Gastroesophageal sphincter (tissue), 4 donors: Measurements from ENCODE around the gene TMIE. TPM values are rescaled to one million over a fixed set of nuclear protein-coding genes. Genes with fewer than 3 reads are reported as not detected.
A peak's percentile ranks its signal among the peaks of the same experiment; 100 is the strongest.
"Not testable (repeated sequence)": the region's sequence is repeated elsewhere in the genome, so short reads cannot be mapped to it uniquely, and the experiment has no call there.

Source experiments
- ATAC-seq: fragments of 150-250 bp; one replicate; pipeline ENCODE4 v1.9.1; 2016; ENCODE audit warnings: mild to moderate bottlenecking, moderate library complexity
- H3K27ac ChIP-seq, 4 donors: fragments of 200-600 bp; sonication (generic) in 3 of 4; 1 replicate in 3 of 4; 2 replicates in 1 of 4; pipeline ENCODE4 v1.5.1; 2016 to 2019
- H3K27me3 ChIP-seq: fragments of 200-600 bp; sonication (generic); one replicate; pipeline ENCODE4 v1.5.1; 2019
- H3K36me3 ChIP-seq, 2 donors: fragments of 200-600 bp; sonication (generic); one replicate each; pipeline ENCODE4 v1.5.1; 2019; ENCODE audit warnings: control low read depth in 1 of 2
- H3K4me1 ChIP-seq, 3 donors: fragments of 200-600 bp; sonication (generic); 1 replicate in 2 of 3; 2 replicates in 1 of 3; pipeline ENCODE4 v1.5.1; 2016 to 2019; ENCODE audit warnings: control low read depth in 2 of 3
- H3K4me3 ChIP-seq, 2 donors: fragments of 200-600 bp; sonication (generic); one replicate each; pipeline ENCODE4 v1.5.1; 2019; ENCODE audit warnings: mild to moderate bottlenecking in 1 of 2, moderate library complexity in 1 of 2
- H3K9me3 ChIP-seq, 3 donors: fragments of 200-600 bp; sonication (generic); one replicate each; pipeline ENCODE4 v1.5.1; 2017 to 2019; ENCODE audit warnings: control low read depth in 2 of 3
- EP300 ChIP-seq: sonication (generic); formaldehyde crosslinking; IDR thresholded peaks from one replicate; pipeline ENCODE4 v1.6.1; 2017; ENCODE audit warnings: antibody characterized with exemption, mild to moderate bottlenecking
- POLR2A ChIP-seq, 2 donors: fragments of 450-650 bp; IDR thresholded peaks; one replicate each; pipeline ENCODE4 v1.6.1; 2017; ENCODE audit warnings: antibody characterized with exemption in 2 of 2, mild to moderate bottlenecking in 2 of 2, moderate library complexity in 1 of 2
- POLR2AphosphoS5 ChIP-seq: sonication (generic); formaldehyde crosslinking; IDR thresholded peaks from one replicate; pipeline ENCODE4 v1.6.1; 2017; ENCODE audit warnings: antibody characterized with exemption
- whole genome bisulfite sequencing, 2 donors: methylation state at CpG; one replicate each; pipeline ENCODE4 v1.1.5; 2018; ENCODE audit warnings: low coverage in 1 of 2; 5-methylcytosine and 5-hydroxymethylcytosine counted together
- total RNA-seq, 4 donors: library from RNA; depleted of rRNA; stranded (reverse); fragments of >200 nt; gene quantifications; one replicate each; pipeline ENCODE4 v1.1.0, GENCODE V29; 2016
- TF ChIP-seq, protein P1 (sequence below), 4 experiments: fragments of 200-600 bp in 2 of 4; fragments of 450-650 bp in 2 of 4; sonication (generic) in 1 of 4; IDR thresholded peaks; one replicate each; pipeline ENCODE4 v1.5.1; 2017 to 2019; ENCODE audit warnings: antibody characterized with exemption in 4 of 4, mild to moderate bottlenecking in 2 of 4, moderate library complexity in 2 of 4

Gene TMIE
- total RNA-seq, 4 donors from 2014 or later: 0.15 to 1.4 (median 0.69) TPM; not detected in 1

DNA sequence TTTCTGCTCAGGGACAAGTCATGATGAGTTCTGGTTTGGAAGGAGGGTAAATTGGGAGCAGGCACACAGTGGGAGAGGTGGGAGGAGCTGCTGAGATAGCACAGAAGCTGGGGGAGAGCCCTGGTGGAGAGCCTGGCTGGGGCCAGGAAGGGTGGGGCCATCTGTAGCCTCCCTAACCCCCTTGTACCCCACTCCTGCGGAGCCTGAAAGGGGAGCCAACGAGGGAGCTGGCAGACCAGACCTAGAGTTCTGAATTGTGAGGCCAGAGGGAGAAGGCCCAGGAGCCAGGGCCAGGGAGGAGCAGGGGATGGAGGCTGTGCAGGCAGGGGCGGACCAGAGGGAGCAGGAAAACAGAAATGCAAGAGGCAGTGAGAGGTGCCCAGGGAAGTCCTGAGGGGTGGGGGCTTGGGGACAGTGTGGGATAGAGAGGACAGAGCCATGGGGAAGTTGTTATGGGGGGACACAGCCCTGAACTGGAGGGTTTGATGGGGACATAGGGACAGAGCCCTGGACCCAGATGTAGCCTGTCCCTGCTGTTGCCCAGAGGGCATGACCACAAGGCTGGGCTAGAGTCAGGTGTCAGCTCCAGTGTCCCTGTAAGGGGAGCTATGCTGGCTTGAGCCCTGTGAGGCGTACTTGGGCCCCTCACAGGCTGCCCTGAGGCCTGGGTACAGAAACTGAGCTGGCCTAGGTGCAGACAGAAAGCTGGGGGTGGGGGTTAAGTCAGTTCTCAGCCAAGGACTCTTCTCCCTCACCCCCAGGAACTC is 1.2 kb downstream of the TMIE start:
- peaks cover 7% of the 10 kb centered on the region for H3K27me3 ChIP-seq
- WGBS, 2 donors: 71 to 88% methylated on average over 1 of the region's 4 CpGs
- TF ChIP-seq POLR2A (IDR thresholded peaks at IDR 0.05) (no peak), POLR2AphosphoS5 (no peak), EP300 (no peak)
- TF ChIP-seq, protein P1, sequence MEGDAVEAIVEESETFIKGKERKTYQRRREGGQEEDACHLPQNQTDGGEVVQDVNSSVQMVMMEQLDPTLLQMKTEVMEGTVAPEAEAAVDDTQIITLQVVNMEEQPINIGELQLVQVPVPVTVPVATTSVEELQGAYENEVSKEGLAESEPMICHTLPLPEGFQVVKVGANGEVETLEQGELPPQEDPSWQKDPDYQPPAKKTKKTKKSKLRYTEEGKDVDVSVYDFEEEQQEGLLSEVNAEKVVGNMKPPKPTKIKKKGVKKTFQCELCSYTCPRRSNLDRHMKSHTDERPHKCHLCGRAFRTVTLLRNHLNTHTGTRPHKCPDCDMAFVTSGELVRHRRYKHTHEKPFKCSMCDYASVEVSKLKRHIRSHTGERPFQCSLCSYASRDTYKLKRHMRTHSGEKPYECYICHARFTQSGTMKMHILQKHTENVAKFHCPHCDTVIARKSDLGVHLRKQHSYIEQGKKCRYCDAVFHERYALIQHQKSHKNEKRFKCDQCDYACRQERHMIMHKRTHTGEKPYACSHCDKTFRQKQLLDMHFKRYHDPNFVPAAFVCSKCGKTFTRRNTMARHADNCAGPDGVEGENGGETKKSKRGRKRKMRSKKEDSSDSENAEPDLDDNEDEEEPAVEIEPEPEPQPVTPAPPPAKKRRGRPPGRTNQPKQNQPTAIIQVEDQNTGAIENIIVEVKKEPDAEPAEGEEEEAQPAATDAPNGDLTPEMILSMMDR (IDR thresholded peaks at IDR 0.05): no peak
- peaks cover 2 to 41% (median 23%) of the 10 kb centered on the region in 3 donors for H3K4me1 ChIP-seq
- H3K27ac ChIP-seq: no peak overlapping the region
- H3K36me3 ChIP-seq: no peaks in the 10 kb centered on the region
- no peak for ATAC-seq
- no peaks in the 10 kb centered on the region for H3K9me3 ChIP-seq
- H3K4me3 ChIP-seq: no peak overlapping the region

DNA sequence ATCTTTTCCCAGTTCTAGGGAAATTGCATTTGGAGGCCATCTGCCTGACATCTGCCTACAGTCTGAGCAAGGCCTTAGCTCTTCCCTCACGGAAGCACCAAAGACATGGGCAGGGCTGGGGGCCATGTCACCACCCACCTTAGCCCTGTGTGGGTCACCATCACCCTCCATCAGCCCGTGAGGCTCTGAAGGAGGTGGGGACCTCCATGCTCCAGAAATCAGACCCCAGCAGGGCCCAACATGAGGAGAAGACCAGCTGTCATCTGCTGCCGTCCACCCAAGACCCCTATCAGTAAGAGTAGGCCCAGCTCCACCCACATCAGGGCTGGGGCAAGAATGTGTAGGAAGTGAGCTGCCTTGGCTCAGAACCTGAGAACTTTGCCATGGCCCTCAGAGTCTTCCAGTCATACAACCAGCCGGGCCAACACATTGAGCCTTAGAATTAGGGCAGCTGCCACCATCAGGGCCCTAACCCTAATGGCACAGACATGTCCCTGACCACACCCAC is 1.9 kb downstream of the TMIE start:
- ATAC-seq: no peak
- H3K4me3 ChIP-seq: no peak overlapping the region
- TF ChIP-seq POLR2A (IDR thresholded peaks at IDR 0.05) (no peak), POLR2AphosphoS5 (no peak), EP300 (no peak)
- TF ChIP-seq, protein P1 (IDR thresholded peaks at IDR 0.05): no peak
- H3K36me3 ChIP-seq: no peaks in the 10 kb centered on the region
- peaks cover 7% of the 10 kb centered on the region for H3K27me3 ChIP-seq
- H3K4me1 ChIP-seq: peaks cover 2 to 40% (median 23%) of the 10 kb centered on the region in 3 donors
- no peaks in the 10 kb centered on the region for H3K9me3 ChIP-seq
- WGBS, 2 donors: 100% methylated on average over 1 of the region's 4 CpGs
- H3K27ac ChIP-seq: no peak overlapping the region

DNA sequence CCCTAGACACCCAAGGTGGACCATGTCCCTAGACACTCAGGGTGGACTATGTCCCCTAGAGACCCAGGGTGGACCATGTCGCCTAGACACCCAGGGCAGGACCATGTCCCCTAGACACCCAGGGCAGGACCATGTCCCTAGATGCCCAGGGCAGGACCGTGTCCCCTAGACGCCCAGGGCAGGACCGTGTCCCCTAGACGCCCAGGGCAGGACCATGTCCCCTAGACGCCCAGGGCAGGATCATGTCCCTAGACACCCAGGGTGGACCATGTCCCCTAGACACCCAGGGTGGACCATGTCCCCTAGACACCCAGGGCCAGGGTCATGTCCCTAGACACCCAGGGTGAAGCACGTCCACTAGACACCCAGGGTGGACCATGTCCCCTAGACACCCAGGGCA is 3.2 kb downstream of the TMIE start:
- H3K36me3 ChIP-seq, H3K4me3 ChIP-seq, H3K9me3 ChIP-seq, ATAC-seq, H3K27me3 ChIP-seq, H3K27ac ChIP-seq: not testable (repeated sequence)
- peaks cover 2 to 36% (median 21%) of the 10 kb centered on the region in 3 donors for H3K4me1 ChIP-seq
- no CpG with 5 or more reads among the region's 7 CpGs for WGBS, 2 donors

DNA sequence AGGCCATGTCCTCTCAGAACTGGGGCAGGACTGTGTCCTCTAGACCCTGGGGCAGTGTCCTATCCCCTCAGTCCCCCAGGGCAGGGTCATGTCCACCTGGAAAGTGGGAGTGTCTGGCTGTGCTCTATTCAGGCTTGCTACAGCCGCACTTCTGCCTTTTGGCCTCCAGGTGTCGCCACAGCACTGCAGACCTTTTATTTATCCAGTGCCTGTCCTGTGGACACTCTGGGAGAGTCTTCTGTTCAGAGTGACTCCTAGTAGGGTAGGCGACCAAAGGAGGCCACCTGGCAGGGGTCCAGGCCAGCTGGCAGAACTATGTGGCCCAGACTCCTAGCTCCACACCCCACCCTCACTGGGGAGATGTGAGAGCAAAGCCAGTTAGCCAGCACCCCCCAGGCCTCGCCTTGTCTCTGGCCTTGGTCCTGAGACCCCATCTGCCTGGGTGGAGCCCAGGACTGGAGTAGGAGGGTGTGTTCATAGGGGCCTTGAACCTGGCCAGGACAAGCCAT is 3.9 kb downstream of the TMIE start:
- ATAC-seq: peak; percentile 74
- H3K4me1 ChIP-seq: peaks cover under 1 to 28% (median 14%) of the 10 kb centered on the region in 3 donors
- no peaks in the 10 kb centered on the region for H3K9me3 ChIP-seq
- H3K27me3 ChIP-seq: peaks cover 7% of the 10 kb centered on the region
- TF ChIP-seq, protein P1 (IDR thresholded peaks at IDR 0.05): peak in 3 of 4 experiments; percentile 94 to 98 (median 96)
- TF ChIP-seq POLR2AphosphoS5: no peak
- no peak overlapping the region for H3K4me3 ChIP-seq
- no peak overlapping the region for H3K27ac ChIP-seq
- no peaks in the 10 kb centered on the region for H3K36me3 ChIP-seq
- 0% methylated on average over 2 of the region's 4 CpGs; no CpG with 5 or more reads in 1 of the 2 donors for WGBS, 2 donors

DNA sequence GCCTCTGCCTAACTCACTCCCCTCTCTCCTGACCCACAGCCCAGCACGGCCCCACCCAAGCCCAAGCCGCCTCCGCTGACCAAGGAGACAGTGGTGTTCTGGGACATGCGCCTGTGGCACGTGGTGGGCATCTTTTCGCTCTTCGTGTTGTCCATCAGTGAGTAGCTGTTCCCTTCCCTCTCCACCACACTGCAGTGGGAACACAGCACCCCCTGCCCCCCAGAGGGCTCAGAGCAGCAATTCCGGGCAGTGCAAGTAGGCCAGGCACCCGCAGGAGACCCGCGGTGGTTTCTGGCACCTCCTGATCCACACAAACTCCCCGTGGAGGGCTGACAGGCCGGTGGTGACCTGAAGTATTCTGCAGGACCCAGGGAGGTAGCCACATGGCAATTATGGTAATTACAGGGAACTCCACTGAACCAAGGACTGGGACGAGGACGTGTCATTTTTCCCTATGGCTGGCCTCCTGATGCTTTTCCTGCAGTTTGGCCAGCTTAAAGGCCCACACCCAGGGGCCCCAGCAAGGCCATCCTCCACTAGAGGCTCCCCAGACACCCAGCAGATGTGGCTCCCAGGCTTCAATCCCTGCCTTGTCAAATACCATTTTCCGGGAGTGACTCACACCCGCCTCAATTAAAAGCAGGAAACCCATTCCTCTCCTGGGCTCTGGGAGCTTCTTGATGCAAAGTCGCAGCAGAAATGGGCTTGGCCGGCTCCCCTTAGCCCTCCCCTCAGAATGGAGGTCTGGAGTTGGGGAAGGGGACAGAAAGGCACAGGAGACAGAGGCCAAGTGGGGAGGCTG is 4.8 kb downstream of the TMIE start:
- 72% methylated on average over 6 of the region's 19 CpGs; no CpG with 5 or more reads in 1 of the 2 donors for WGBS, 2 donors
- ATAC-seq: no peak
- Histone ChIP-seq H3K9me3 (no peaks in the 10 kb centered on the region), H3K4me1 (peaks cover 0 to 19% (median 6%) of the 10 kb centered on the region in 3 donors), H3K27me3 (peaks cover 7% of the 10 kb centered on the region), H3K27ac (no peak overlapping the region), H3K4me3 (no peak overlapping the region), H3K36me3 (no peaks in the 10 kb centered on the region)
- TF ChIP-seq POLR2A (IDR thresholded peaks at IDR 0.05) (no peak), POLR2AphosphoS5 (no peak), EP300 (no peak)
- TF ChIP-seq, protein P1 (IDR thresholded peaks at IDR 0.05): no peak
